Stimulated activated CD8-positive, alpha-beta memory T cell treated with anti-CD3 and anti-CD28 coated beads, Interleukin-2, amount 100 ng/mL, for 48 hours (primary cell): ENCODE results near the gene ZSWIM4.

Experiments used
- DNase-seq, 2 donors: peaks; one replicate each; pipeline ENCODE4 v3.0.0-alpha.2; 2020; ENCODE audit warnings: low read depth in 2 of 2

The ZSWIM4 gene

GRCh38 chr19:13835791-13836723 is 40.8 kb downstream of the ZSWIM4 start:
- no peak for DNase-seq

DNA sequence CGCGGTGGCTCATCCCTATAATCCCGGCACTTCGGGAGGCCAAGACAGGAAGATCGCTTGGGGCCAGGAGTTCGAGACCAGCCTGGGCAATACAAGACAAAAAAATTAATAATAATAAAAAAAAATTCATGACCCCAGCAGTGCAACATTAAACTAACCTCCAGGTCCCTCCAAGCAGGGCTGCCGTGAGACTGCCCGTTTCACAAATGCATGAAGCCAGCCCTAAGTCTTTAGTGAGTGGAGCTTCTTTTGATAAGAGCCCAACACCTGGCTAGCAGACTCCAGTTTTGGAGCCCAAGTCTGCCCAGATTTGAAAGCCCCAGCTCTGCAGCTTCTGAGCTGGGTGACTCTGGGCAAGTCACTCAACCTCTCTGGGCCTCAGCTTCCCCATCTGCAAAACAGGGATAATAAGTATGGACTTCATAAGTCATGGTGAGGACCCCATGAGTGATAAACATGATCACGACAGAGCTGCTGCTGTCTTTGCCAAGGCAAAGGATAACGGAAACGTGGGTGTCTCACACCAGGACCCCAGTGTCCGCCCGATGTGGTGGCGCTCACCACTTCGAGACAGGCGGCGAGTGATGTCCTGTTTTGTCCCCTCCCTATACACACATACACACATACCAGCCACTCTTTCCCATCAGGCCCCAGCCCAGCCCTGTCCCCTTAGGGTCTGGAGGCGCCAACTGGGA is 43.3 kb downstream of the ZSWIM4 start:
- DNase-seq: no peak

DNA sequence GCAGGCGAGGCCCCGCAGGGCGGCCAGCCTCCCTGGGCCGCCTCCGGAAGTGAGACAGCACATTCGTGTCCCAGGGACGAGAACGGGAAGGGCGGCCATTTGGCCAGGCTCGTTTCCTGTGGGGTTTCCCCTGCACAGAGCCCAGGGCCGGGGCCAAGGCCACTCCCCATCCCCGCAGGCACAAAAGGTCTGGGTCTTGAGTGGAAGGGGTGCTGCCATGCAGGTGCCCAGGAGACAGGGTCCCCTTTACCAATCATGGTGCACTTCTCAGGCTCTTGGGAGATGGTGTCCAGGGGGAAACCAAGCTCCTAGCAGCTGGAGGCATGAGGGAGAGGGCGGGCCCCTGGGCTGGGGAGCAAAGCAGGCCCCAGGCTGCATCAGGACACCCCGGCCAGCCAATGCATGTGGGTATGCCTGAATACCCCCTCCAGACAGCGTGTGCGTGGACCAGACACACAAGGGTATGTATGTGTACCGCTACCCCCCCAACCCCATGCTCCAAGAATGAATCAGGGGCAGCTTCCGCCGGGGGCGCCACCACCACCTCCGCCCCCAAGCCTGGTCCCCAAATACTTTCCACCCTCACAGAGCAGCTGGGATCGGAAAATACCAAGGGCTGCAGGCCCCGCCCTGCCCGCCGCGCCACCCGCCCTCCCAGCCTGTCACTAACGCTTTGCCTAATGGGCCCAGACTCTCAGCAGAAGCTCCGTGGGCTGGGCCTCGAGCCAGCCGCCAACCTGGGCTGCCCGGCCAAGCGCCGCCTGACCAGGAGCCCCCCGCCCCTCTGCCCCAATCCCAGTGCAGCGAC is 44.1 kb downstream of the ZSWIM4 start:
- DNase-seq: peak; percentile 80 to 85

DNA sequence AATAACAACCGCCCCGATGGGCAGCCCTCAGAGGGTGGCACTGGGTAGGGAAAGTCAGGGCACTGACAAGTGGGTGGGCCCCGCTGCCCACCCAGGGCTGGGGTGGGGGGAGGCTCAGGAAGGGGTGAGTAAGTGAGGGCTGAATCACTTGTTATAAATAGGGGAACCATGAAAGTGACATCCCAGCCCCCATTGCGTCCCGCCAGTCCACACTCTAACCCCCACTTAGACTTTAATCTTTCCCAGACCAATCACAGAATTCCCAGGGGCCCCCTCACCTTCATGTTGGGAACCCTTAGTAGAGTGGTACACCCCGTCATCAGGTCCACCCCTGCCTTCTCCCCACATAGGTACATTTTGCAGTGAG is 44.7 kb downstream of the ZSWIM4 start:
- no peak for DNase-seq

GRCh38 chr19:13840305-13841085 is 45.3 kb downstream of the ZSWIM4 start:
- no peak for DNase-seq

DNA sequence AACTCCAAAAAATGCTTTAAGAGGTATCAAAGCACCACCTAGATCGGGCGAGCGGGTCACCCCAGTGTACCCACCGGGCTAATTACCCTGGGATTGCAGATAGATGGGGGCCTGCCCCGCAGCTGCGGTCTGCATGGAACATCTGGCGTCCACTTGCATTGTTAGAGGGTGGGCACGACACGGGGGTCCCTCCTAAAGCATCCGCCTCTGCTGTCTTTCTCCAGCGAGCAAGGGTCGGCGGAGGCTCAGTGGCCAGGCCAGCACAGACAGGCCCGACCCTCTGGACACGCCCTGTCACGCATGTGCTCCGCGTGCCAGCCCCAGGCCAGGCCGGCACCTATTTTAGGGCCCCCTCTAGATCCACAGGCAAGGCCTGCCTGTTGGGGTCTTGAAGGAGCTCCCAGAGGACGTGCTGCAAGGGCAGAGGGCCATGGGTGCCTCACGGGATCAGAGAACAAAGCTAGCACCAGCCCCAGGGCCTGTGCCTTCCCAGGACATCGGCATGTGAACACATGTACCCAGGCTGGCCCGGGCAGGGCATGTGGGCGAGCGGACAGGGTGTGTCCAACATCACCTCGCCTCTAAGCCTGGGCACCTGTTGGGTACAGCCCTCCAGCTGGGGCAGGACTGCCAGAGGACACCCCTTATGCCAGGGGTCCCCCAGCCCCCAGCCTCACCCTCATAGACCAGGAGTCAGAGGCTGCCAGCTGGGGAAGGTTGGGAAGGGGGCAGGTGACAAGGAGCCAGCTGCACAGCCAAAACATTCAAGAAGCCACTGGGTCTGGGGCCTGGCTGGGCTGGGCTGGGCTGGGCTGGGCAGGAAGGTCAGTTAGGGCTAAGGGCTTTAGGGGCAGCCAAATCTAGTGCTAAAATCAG is 46.1 kb downstream of the ZSWIM4 start:
- DNase-seq: no peak

DNA sequence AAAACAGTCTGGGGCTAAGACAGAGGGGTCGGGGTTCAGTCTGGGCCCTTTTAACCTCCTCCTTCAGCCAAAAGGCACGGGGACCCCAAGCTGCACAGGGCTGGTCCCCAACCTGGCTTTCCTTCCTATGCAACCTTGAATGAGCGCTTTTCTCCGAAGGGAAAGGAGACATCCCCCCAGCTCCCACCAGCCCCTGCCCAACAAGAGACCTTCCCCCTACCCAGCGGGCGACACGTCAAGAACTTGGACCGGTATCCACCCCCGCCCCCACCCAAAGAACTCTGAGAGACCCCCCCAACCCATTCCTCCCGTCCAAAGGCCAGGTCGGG is 46.7 kb downstream of the ZSWIM4 start:
- no peak for DNase-seq

- DNase-seq: peak; percentile 65 to 73
Measured at GRCh38 chr19:13842291-13843103, 47.3 kb downstream of the ZSWIM4 start.

- DNase-seq: no peak
Measured at GRCh38 chr19:13843104-13843921, 48.1 kb downstream of the ZSWIM4 start.

DNA sequence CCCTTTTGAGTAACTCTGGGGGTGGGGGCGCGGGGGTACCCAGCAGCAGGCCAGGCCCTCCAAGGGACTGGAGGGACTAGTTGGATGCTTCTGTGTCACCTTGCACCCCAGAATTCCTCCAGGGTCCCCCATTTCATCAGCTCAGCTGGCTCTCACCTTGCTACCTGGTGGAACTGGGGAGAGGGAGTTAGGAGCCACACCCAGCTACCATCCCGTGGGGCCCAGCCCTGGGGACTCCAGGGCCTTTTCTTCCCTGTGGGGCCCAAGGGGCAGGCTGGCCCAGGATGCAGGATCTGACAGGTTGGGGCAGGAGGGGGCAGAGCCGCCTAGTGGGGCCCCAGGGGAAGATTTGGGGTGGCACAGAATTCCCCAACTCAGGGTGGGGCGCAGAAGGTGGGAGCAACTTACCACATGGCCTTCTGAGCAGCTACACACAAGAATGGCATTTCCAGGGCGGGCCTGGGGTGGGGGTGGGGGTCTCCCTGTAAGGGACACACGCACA is 48.9 kb downstream of the ZSWIM4 start:
- no peak for DNase-seq

DNA sequence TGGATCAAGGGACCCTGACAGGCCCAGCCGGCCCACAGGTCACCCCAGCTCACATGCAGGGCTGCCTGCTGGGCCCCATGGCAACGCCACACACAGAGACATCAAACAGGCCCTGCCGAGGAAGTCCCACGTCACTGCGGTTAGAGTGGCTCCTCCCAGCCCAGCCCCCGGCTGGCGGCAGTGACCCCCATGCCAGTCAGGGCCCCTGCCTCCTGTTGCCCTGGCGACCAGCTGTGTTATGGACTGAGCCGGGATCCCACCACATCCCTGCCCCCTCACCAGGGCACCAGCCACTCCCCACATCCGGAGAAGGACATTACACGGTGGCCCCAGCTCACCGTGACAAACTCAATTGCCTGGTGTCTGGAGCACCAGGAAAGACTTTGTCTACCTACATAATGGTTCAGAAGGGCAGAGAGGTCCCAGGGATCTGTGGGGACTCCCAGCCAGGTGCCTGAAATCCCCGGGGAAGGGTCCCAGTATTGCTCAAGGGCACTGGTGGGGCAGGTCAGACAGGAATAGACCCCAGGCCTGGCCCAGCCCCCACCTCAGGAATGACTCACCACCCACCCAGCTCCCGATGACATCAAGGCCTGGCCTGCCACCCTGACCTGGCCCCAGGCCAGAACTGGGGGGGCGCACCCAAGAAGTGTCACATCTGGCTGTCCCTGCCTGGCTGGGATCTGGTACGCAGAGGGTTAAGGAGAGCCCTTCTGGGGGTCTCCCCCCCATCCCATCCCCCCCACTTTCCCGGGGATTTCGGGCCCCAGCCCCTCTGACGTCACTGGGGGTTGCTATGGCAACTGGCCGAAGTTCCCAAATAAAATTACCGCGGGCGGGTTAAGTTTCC is 51.5 kb downstream of the ZSWIM4 start:
- peak; percentile 96 for DNase-seq

GRCh38 chr19:13847407-13848339 is 52.4 kb downstream of the ZSWIM4 start:
- peak; percentile 76 to 79 for DNase-seq

DNA sequence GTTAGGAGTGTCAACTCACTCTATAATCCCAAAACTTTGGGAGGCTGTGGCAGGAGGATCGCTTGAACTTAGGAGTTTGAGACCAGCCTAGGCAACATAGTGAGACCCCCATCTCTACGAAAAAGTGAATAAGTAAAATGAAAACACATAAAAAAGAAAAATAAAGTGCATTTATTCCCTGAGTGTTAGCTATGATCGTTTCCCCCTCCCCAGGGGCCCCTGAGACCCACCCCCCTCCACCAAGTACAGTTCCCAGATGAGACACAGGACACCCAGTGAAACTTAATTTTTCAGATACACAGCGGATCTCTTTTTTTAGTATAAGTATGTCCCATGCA is 53.1 kb downstream of the ZSWIM4 start:
- no peak for DNase-seq

- no peak for DNase-seq
Measured at GRCh38 chr19:13848798-13849676, 53.8 kb downstream of the ZSWIM4 start.

GRCh38 chr19:13849991-13850909 is 55.0 kb downstream of the ZSWIM4 start:
- peak; percentile 67 to 75 for DNase-seq
